Measurements from ENCODE around the gene METAP1.

DNA sequence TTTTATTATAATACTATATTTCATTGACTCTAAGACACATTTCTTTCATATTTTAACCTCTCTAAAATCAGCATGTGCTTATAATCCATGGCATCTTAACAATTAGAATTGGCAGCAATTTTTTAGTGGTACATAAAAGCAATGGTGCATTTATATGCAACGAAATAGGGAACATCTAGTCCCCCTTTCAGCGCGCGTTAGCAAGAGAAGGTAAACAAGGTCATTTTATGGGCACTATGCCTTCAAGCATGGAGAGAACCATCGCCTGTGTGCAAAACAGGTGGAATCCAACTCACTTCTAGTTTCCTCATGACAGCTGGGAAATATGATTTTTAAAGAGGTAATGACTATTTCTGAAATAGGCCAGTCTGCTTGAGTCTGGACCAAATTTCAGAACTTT is 86.7 kb downstream of the METAP1 start:
- TF ChIP-seq CEBPB (IDR thresholded peaks at IDR 0.05; ENCODE audit: low read depth, low read length), result no peak
- TF ChIP-seq, protein P1, sequence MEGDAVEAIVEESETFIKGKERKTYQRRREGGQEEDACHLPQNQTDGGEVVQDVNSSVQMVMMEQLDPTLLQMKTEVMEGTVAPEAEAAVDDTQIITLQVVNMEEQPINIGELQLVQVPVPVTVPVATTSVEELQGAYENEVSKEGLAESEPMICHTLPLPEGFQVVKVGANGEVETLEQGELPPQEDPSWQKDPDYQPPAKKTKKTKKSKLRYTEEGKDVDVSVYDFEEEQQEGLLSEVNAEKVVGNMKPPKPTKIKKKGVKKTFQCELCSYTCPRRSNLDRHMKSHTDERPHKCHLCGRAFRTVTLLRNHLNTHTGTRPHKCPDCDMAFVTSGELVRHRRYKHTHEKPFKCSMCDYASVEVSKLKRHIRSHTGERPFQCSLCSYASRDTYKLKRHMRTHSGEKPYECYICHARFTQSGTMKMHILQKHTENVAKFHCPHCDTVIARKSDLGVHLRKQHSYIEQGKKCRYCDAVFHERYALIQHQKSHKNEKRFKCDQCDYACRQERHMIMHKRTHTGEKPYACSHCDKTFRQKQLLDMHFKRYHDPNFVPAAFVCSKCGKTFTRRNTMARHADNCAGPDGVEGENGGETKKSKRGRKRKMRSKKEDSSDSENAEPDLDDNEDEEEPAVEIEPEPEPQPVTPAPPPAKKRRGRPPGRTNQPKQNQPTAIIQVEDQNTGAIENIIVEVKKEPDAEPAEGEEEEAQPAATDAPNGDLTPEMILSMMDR (conservative IDR thresholded peaks at IDR 0.05; ENCODE audit: low read depth, low read length), result no peak
- no peak for TF ChIP-seq RAD21 (IDR thresholded peaks at IDR 0.05; ENCODE audit: low read length)
- TF ChIP-seq, protein P2, sequence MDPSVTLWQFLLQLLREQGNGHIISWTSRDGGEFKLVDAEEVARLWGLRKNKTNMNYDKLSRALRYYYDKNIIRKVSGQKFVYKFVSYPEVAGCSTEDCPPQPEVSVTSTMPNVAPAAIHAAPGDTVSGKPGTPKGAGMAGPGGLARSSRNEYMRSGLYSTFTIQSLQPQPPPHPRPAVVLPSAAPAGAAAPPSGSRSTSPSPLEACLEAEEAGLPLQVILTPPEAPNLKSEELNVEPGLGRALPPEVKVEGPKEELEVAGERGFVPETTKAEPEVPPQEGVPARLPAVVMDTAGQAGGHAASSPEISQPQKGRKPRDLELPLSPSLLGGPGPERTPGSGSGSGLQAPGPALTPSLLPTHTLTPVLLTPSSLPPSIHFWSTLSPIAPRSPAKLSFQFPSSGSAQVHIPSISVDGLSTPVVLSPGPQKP (IDR thresholded peaks at IDR 0.05; ENCODE audit: borderline replicate concordance, low read depth, low read length), result no peak
- TF ChIP-seq POLR2A (IDR thresholded peaks at IDR 0.05; ENCODE audit: low read depth, low read length), result no peak
- no peak for TF ChIP-seq MXI1 (IDR thresholded peaks at IDR 0.05; ENCODE audit: borderline replicate concordance, low read depth, low read length)
- no peak for TF ChIP-seq RCOR1 (IDR thresholded peaks at IDR 0.05; ENCODE audit: insufficient replicate concordance, low read length)
- no peak for TF ChIP-seq BHLHE40 (IDR thresholded peaks at IDR 0.05; ENCODE audit: low read depth, low read length)
- TF ChIP-seq, protein P3, sequence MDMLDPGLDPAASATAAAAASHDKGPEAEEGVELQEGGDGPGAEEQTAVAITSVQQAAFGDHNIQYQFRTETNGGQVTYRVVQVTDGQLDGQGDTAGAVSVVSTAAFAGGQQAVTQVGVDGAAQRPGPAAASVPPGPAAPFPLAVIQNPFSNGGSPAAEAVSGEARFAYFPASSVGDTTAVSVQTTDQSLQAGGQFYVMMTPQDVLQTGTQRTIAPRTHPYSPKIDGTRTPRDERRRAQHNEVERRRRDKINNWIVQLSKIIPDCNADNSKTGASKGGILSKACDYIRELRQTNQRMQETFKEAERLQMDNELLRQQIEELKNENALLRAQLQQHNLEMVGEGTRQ (IDR thresholded peaks at IDR 0.05; ENCODE audit: low read depth, low read length), result no peak
- TF ChIP-seq SMC3 (IDR thresholded peaks at IDR 0.05; ENCODE audit: low read depth, low read length), result no peak
- no peak for TF ChIP-seq MAFK (IDR thresholded peaks at IDR 0.05; ENCODE audit: low read depth, low read length)
